Fibroblast of lung (primary cell): ENCODE results near the gene ATRX. TPM values are rescaled to one million over a fixed set of nuclear protein-coding genes. Genes with fewer than 3 reads are reported as not detected.

Experiments used
- DNase-seq, 2 donors: peaks; one replicate each; pipeline versions ENCODE4 v3.0.0 to v3.0.0-alpha.2; 2010; ENCODE audit warnings: low read depth in 2 of 2
- H2AFZ ChIP-seq: 2 replicates; pipeline ENCODE4 v1.5.1; 2012; ENCODE audit warnings: low read length, control low read depth, inconsistent platforms
- H3K27ac ChIP-seq: 2 replicates; pipeline ENCODE4 v1.5.1; 2011; ENCODE audit warnings: low read length, control low read depth; ENCODE audit not compliant: insufficient read depth
- H3K27me3 ChIP-seq: 2 replicates; pipeline ENCODE4 v1.5.1; 2011; ENCODE audit warnings: mild to moderate bottlenecking, low read length; ENCODE audit not compliant: control insufficient read depth, insufficient read depth
- H3K36me3 ChIP-seq: 2 replicates; pipeline ENCODE4 v1.5.1; 2011; ENCODE audit warnings: low read length; ENCODE audit not compliant: control insufficient read depth, insufficient read depth
- H3K4me1 ChIP-seq: 2 replicates; pipeline ENCODE4 v1.5.1; 2011; ENCODE audit warnings: low read length; ENCODE audit not compliant: control insufficient read depth, insufficient read depth; ENCODE audit errors: extremely low read depth
- H3K4me2 ChIP-seq: 2 replicates; pipeline ENCODE4 v1.5.1; 2011; ENCODE audit warnings: low read length, control low read depth; ENCODE audit not compliant: insufficient read depth; ENCODE audit errors: extremely low read depth
- H3K4me3 ChIP-seq, 4 experiments: fragments of 200-600 bp in 1 of 4; sonication (generic) in 1 of 4; replicated peaks in 1 of 4; 2 replicates each; pipeline ENCODE4 v1.5.1; 2011 to 2016; ENCODE audit warnings: low read length in 4 of 4, low read depth in 3 of 4, mild to moderate bottlenecking in 3 of 4, control low read depth in 2 of 4, inconsistent platforms in 1 of 4, mixed read lengths in 1 of 4; ENCODE audit not compliant: insufficient read depth in 1 of 4; ENCODE audit errors: control extremely low read depth in 1 of 4
- H3K79me2 ChIP-seq: 2 replicates; pipeline ENCODE4 v1.5.1; 2012; ENCODE audit warnings: mild to moderate bottlenecking, low read length, inconsistent platforms; ENCODE audit not compliant: control insufficient read depth, insufficient read depth
- H3K9ac ChIP-seq: 2 replicates; pipeline ENCODE4 v1.5.1; 2011; ENCODE audit warnings: mild to moderate bottlenecking, low read length, control low read depth; ENCODE audit not compliant: insufficient read depth
- H3K9me3 ChIP-seq: 2 replicates; pipeline ENCODE4 v1.5.1; 2012; ENCODE audit warnings: low read depth, low read length; ENCODE audit not compliant: control insufficient read depth, insufficient read depth
- H4K20me1 ChIP-seq: 2 replicates; pipeline ENCODE4 v1.5.1; 2011; ENCODE audit warnings: low read length; ENCODE audit not compliant: control insufficient read depth, insufficient read depth; ENCODE audit errors: extremely low read depth
- EZH2 ChIP-seq: IDR thresholded peaks from 2 replicates; pipeline ENCODE4 v1.5.1; 2012; ENCODE audit warnings: low read length, control low read depth, mild to moderate bottlenecking; ENCODE audit errors: missing control alignments
- polyA plus RNA-seq, 2 donors: library from polyadenylated mRNA; depleted of rRNA in 1 of 2; stranded (reverse) in 1 of 2; unstranded in 1 of 2; fragments of >200 nt; gene quantifications; 2 replicates each; pipeline ENCODE4 v1.2.1, GENCODE V29; 2011 to 2012; ENCODE audit warnings: missing spikeins in 1 of 2
- total RNA-seq: library from RNA; depleted of rRNA; stranded (reverse); fragments of >200 nt; gene quantifications from 2 replicates; pipeline ENCODE4 v1.2.1, GENCODE V29; 2014
- TF ChIP-seq, protein P1 (sequence below), 2 donors: IDR thresholded peaks in 1 of 2; conservative IDR thresholded peaks in 1 of 2; 1 replicate in 1 of 2; 2 replicates in 1 of 2; pipeline ENCODE4 v1.5.1; 2011 to 2012; ENCODE audit warnings: low read length in 2 of 2, control low read depth in 1 of 2, inconsistent platforms in 1 of 2, low read depth in 1 of 2, mild to moderate bottlenecking in 1 of 2

Gene ATRX
- total and polyA plus RNA-seq, 2 donors (not counting 1 experiment from before 2014, with no cell fraction given): 52.6 to 100 TPM

- Histone ChIP-seq H3K4me1 (no peaks in the 10 kb centered on the region), H4K20me1 (no peaks in the 10 kb centered on the region), H3K9me3 (no peaks in the 10 kb centered on the region), H3K9ac (no peak overlapping the region), H3K4me2 (no peak overlapping the region), H3K27me3 (no peaks in the 10 kb centered on the region), H3K36me3 (no peaks in the 10 kb centered on the region), H3K27ac (no peak overlapping the region), H3K4me3 (no peak overlapping the region), H2AFZ (no peak overlapping the region), H3K79me2 (no peaks in the 10 kb centered on the region)
- TF ChIP-seq, protein P1, sequence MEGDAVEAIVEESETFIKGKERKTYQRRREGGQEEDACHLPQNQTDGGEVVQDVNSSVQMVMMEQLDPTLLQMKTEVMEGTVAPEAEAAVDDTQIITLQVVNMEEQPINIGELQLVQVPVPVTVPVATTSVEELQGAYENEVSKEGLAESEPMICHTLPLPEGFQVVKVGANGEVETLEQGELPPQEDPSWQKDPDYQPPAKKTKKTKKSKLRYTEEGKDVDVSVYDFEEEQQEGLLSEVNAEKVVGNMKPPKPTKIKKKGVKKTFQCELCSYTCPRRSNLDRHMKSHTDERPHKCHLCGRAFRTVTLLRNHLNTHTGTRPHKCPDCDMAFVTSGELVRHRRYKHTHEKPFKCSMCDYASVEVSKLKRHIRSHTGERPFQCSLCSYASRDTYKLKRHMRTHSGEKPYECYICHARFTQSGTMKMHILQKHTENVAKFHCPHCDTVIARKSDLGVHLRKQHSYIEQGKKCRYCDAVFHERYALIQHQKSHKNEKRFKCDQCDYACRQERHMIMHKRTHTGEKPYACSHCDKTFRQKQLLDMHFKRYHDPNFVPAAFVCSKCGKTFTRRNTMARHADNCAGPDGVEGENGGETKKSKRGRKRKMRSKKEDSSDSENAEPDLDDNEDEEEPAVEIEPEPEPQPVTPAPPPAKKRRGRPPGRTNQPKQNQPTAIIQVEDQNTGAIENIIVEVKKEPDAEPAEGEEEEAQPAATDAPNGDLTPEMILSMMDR (conservative IDR thresholded peaks at IDR 0.05 in 1 of 2, IDR thresholded peaks at IDR 0.05 in 1 of 2; ENCODE audit: low read depth in 1 of 2, low read length in 2 of 2): no peak
- no peak for TF ChIP-seq EZH2
- no peak for DNase-seq
Observed at GRCh38 chrX:77820091-77820727, 34.2 kb upstream of the ATRX start.

- H3K9ac ChIP-seq: no peak overlapping the region
- no peaks in the 10 kb centered on the region for H4K20me1 ChIP-seq
- no peak overlapping the region for H3K4me3 ChIP-seq
- no peaks in the 10 kb centered on the region for H3K4me1 ChIP-seq
- H3K9me3 ChIP-seq: no peaks in the 10 kb centered on the region
- no peak overlapping the region for H2AFZ ChIP-seq
- DNase-seq: no peak
- no peak overlapping the region for H3K27ac ChIP-seq
- H3K27me3 ChIP-seq: no peaks in the 10 kb centered on the region
- H3K4me2 ChIP-seq: no peak overlapping the region
- H3K79me2 ChIP-seq: no peaks in the 10 kb centered on the region
- TF ChIP-seq EZH2: no peak
- TF ChIP-seq, protein P1 (conservative IDR thresholded peaks at IDR 0.05 in 1 of 2, IDR thresholded peaks at IDR 0.05 in 1 of 2; ENCODE audit: low read depth in 1 of 2, low read length in 2 of 2): no peak
- H3K36me3 ChIP-seq: no peaks in the 10 kb centered on the region
Observed at GRCh38 chrX:77814210-77814609, 28.2 kb upstream of the ATRX start.

GRCh38 chrX:77802201-77802600 is 16.2 kb upstream of the ATRX start:
- Histone ChIP-seq H3K27me3 (no peaks in the 10 kb centered on the region), H3K79me2 (no peaks in the 10 kb centered on the region), H4K20me1 (no peaks in the 10 kb centered on the region), H3K4me3 (no peak overlapping the region), H3K4me2 (no peak overlapping the region), H3K4me1 (no peaks in the 10 kb centered on the region), H3K9ac (no peak overlapping the region), H3K27ac (no peak overlapping the region), H3K9me3 (no peaks in the 10 kb centered on the region), H3K36me3 (no peaks in the 10 kb centered on the region), H2AFZ (no peak overlapping the region)
- DNase-seq: no peak
- TF ChIP-seq EZH2: no peak
- TF ChIP-seq, protein P1 (conservative IDR thresholded peaks at IDR 0.05 in 1 of 2, IDR thresholded peaks at IDR 0.05 in 1 of 2; ENCODE audit: low read depth in 1 of 2, low read length in 2 of 2): no peak
